ENCODE measurements around the gene LDB1. TPM values are rescaled to one million over a fixed set of nuclear protein-coding genes. Genes with fewer than 3 reads are reported as not detected.
A peak's percentile ranks its signal among the peaks of the same experiment; 100 is the strongest.

The LDB1 gene
- total RNA-seq, 1 experiment from 2014 or later = 63.9 TPM

DNA sequence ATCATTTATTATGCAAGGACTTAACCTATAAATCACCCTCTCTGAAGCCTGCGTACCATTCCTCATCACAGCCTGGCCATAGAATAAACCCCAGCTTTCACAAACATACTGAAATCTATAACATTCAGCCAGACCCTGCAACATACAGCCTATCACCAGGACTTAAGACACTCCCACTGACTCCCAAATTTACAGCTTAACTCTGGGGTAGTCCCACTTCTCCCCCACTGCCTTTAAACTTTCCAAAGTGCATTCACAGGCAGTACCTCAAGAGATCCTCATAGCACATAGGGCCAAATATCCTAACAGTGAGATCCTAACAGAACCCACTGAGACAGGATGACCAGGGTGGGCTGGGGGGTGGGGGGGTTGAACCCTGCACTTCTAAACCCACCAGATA, 3.5 kb downstream of the LDB1 start:
- H3K9ac ChIP-seq (ENCODE audit: low read length) = peak overlapping the region; percentile 82
- peak overlapping the region; percentile 93 for H3K4me2 ChIP-seq (ENCODE audit: low read length)
- no peaks in the 10 kb centered on the region for H3K27me3 ChIP-seq (ENCODE audit: insufficient read depth, low read length)
- no peak overlapping the region for H2AFZ ChIP-seq (ENCODE audit: low read depth, low read length, poor library complexity, severe bottlenecking)
- CTCF ChIA-PET = no interaction called here
- POLR2A ChIA-PET = no interaction called here
- intact Hi-C loops (cut with micrococcal nuclease) = no loop called here
- peaks cover 72% of the 10 kb centered on the region for H3K79me2 ChIP-seq (ENCODE audit: insufficient read depth, low read length)
- no peak for TF ChIP-seq RAD21 (IDR thresholded peaks at IDR 0.05; ENCODE audit: low read depth)
- TF ChIP-seq CEBPB (IDR thresholded peaks at IDR 0.05; ENCODE audit: low read depth) = no peak
- no peak for TF ChIP-seq EGR1 (IDR thresholded peaks at IDR 0.05; ENCODE audit: low read depth)
- no peak for TF ChIP-seq POLR2A (IDR thresholded peaks at IDR 0.05; ENCODE audit: borderline replicate concordance, extremely low read depth, insufficient read depth, insufficient read length)
- TF ChIP-seq, protein P1, sequence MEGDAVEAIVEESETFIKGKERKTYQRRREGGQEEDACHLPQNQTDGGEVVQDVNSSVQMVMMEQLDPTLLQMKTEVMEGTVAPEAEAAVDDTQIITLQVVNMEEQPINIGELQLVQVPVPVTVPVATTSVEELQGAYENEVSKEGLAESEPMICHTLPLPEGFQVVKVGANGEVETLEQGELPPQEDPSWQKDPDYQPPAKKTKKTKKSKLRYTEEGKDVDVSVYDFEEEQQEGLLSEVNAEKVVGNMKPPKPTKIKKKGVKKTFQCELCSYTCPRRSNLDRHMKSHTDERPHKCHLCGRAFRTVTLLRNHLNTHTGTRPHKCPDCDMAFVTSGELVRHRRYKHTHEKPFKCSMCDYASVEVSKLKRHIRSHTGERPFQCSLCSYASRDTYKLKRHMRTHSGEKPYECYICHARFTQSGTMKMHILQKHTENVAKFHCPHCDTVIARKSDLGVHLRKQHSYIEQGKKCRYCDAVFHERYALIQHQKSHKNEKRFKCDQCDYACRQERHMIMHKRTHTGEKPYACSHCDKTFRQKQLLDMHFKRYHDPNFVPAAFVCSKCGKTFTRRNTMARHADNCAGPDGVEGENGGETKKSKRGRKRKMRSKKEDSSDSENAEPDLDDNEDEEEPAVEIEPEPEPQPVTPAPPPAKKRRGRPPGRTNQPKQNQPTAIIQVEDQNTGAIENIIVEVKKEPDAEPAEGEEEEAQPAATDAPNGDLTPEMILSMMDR (IDR thresholded peaks at IDR 0.05 in 2 of 3, conservative IDR thresholded peaks at IDR 0.05 in 1 of 3; ENCODE audit: borderline replicate concordance in 1 of 3, insufficient read depth in 1 of 3, low read depth in 2 of 3, low read length in 2 of 3) = no peak
- TF ChIP-seq FOSL1 (IDR thresholded peaks at IDR 0.05; ENCODE audit: low read depth) = no peak
- TF ChIP-seq, protein P2, sequence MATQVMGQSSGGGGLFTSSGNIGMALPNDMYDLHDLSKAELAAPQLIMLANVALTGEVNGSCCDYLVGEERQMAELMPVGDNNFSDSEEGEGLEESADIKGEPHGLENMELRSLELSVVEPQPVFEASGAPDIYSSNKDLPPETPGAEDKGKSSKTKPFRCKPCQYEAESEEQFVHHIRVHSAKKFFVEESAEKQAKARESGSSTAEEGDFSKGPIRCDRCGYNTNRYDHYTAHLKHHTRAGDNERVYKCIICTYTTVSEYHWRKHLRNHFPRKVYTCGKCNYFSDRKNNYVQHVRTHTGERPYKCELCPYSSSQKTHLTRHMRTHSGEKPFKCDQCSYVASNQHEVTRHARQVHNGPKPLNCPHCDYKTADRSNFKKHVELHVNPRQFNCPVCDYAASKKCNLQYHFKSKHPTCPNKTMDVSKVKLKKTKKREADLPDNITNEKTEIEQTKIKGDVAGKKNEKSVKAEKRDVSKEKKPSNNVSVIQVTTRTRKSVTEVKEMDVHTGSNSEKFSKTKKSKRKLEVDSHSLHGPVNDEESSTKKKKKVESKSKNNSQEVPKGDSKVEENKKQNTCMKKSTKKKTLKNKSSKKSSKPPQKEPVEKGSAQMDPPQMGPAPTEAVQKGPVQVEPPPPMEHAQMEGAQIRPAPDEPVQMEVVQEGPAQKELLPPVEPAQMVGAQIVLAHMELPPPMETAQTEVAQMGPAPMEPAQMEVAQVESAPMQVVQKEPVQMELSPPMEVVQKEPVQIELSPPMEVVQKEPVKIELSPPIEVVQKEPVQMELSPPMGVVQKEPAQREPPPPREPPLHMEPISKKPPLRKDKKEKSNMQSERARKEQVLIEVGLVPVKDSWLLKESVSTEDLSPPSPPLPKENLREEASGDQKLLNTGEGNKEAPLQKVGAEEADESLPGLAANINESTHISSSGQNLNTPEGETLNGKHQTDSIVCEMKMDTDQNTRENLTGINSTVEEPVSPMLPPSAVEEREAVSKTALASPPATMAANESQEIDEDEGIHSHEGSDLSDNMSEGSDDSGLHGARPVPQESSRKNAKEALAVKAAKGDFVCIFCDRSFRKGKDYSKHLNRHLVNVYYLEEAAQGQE (IDR thresholded peaks at IDR 0.05; ENCODE audit: low read depth) = no peak
- TF ChIP-seq SP1 (IDR thresholded peaks at IDR 0.05; ENCODE audit: low read depth) = no peak
- TF ChIP-seq EZH2phosphoT487 (IDR thresholded peaks at IDR 0.05; ENCODE audit: borderline replicate concordance) = no peak
- no peaks in the 10 kb centered on the region for H3K9me2 ChIP-seq (ENCODE audit: insufficient read depth)
- no peaks in the 10 kb centered on the region for H3K9me3 ChIP-seq (ENCODE audit: control insufficient read depth in 1 of 2, insufficient read depth in 1 of 2, low read depth in 1 of 2, low read length in 2 of 2)
- no peaks in the 10 kb centered on the region; a peak in 1 of 4 replicates for H3K36me3 ChIP-seq (ENCODE audit: control insufficient read depth in 1 of 2, insufficient read depth in 2 of 2, low read length in 2 of 2)
- no peaks in the 10 kb centered on the region; the same call in 1 of the 2 replicates for H4K20me1 ChIP-seq (ENCODE audit: insufficient read depth)
- RAD21 ChIA-PET (ENCODE audit: low non-redundant PET in 1 of 2, low total read pairs in 2 of 2, uncharacterized antibody in 2 of 2, unreplicated experiment in 2 of 2) = no interaction called here
- ATAC-seq (no peak), DNase-seq (ENCODE audit: low read depth, low spot score) (no peak)
- H3K4me1 ChIP-seq (ENCODE audit: control insufficient read depth in 1 of 2, insufficient read depth in 2 of 2, low read length in 2 of 2) = peaks cover 69 to 81% of the 10 kb centered on the region in 2 experiments
- peak overlapping the region; percentile 88 for H3K27ac ChIP-seq (ENCODE audit: low read depth, low read length)
- H3K4me3 ChIP-seq (replicated peaks in 1 of 2; ENCODE audit: low read depth in 1 of 2, low read length in 2 of 2) = no peak overlapping the region
- BruUV-seq (replicated peaks) = no TSS peak

All from HCT116 (cell line).